ENCODE measurements around the gene NCKAP5. TPM values are rescaled to one million over a fixed set of nuclear protein-coding genes. Genes with fewer than 3 reads are reported as not detected.

The NCKAP5 gene
- total RNA-seq, 1 experiment from 2014 or later: not detected

GRCh38 chr2:133483181-133483580, 85.1 kb downstream of the NCKAP5 start:
- CTCF ChIA-PET: no interaction called here
- no peak overlapping the region for H3K4me3 ChIP-seq

GRCh38 chr2:133480707-133481429, 87.4 kb downstream of the NCKAP5 start:
- no peaks in the 10 kb centered on the region for H3K9me2 ChIP-seq (ENCODE audit: insufficient read depth)
- no peaks in the 10 kb centered on the region for H3K4me1 ChIP-seq (replicated peaks; ENCODE audit: insufficient read depth)
- TF ChIP-seq CTCF (conservative IDR thresholded peaks at IDR 0.05): no peak
- no peak for TF ChIP-seq EZH2 (IDR thresholded peaks at IDR 0.05; ENCODE audit: low read depth)
- no peak overlapping the region for H3K27ac ChIP-seq
- no peaks in the 10 kb centered on the region for H3K9me3 ChIP-seq (ENCODE audit: insufficient read depth, low read depth)
- H4K20me1 ChIP-seq (ENCODE audit: insufficient read depth): no peaks in the 10 kb centered on the region
- H3K79me2 ChIP-seq (ENCODE audit: low read depth): no peaks in the 10 kb centered on the region
- H3K36me3 ChIP-seq (ENCODE audit: low read depth): no peaks in the 10 kb centered on the region
- ChIA-PET POLR2A (ENCODE audit: unreplicated experiment) (no interaction called here), CTCF (no interaction called here)
- no peak for DNase-seq
- no peak overlapping the region for H3K4me3 ChIP-seq
- intact Hi-C loops (cut with micrococcal nuclease; ENCODE audit: unreplicated experiment): no loop called here
- no peaks in the 10 kb centered on the region for H3F3A ChIP-seq (ENCODE audit: insufficient read depth, low read depth)
- H2AFZ ChIP-seq: no peak overlapping the region
- H3K27me3 ChIP-seq (ENCODE audit: insufficient read depth, low read depth): peaks cover 15% of the 10 kb centered on the region
- no TSS peak for BruUV-seq (replicated peaks)
- H3K4me2 ChIP-seq: no peak overlapping the region

More at GRCh38 chr2:133483181-133483580, 85.1 kb downstream of the NCKAP5 start:
- H3K27ac ChIP-seq: no peak overlapping the region
- no peaks in the 10 kb centered on the region for H3K36me3 ChIP-seq (ENCODE audit: low read depth)
- intact Hi-C loops (cut with micrococcal nuclease; ENCODE audit: unreplicated experiment): no loop called here
- H3K4me2 ChIP-seq: no peak overlapping the region
- H3K79me2 ChIP-seq (ENCODE audit: low read depth): no peaks in the 10 kb centered on the region
- H2AFZ ChIP-seq: no peak overlapping the region
- no TSS peak for BruUV-seq (replicated peaks)
- no peaks in the 10 kb centered on the region for H3K9me3 ChIP-seq (ENCODE audit: insufficient read depth, low read depth)
- no peaks in the 10 kb centered on the region for H3K4me1 ChIP-seq (replicated peaks; ENCODE audit: insufficient read depth)
- DNase-seq: no peak
- POLR2A ChIA-PET (ENCODE audit: unreplicated experiment): no interaction called here
- H3F3A ChIP-seq (ENCODE audit: insufficient read depth, low read depth): no peaks in the 10 kb centered on the region
- TF ChIP-seq EZH2 (IDR thresholded peaks at IDR 0.05; ENCODE audit: low read depth): no peak
- TF ChIP-seq CTCF (conservative IDR thresholded peaks at IDR 0.05): no peak
- H3K27me3 ChIP-seq (ENCODE audit: insufficient read depth, low read depth): peaks cover 18% of the 10 kb centered on the region
- no peaks in the 10 kb centered on the region for H4K20me1 ChIP-seq (ENCODE audit: insufficient read depth)
- H3K9me2 ChIP-seq (ENCODE audit: insufficient read depth): no peaks in the 10 kb centered on the region

GRCh38 chr2:133477616-133477990, 90.7 kb downstream of the NCKAP5 start:
- intact Hi-C loops (cut with micrococcal nuclease; ENCODE audit: unreplicated experiment): no loop called here
- H3K79me2 ChIP-seq (ENCODE audit: low read depth): no peaks in the 10 kb centered on the region
- H3K9me2 ChIP-seq (ENCODE audit: insufficient read depth): no peaks in the 10 kb centered on the region
- no peaks in the 10 kb centered on the region for H3F3A ChIP-seq (ENCODE audit: insufficient read depth, low read depth)
- no peak overlapping the region for H3K27ac ChIP-seq
- no peaks in the 10 kb centered on the region for H3K9me3 ChIP-seq (ENCODE audit: insufficient read depth, low read depth)
- H3K4me2 ChIP-seq: no peak overlapping the region
- H3K4me1 ChIP-seq (replicated peaks; ENCODE audit: insufficient read depth): no peaks in the 10 kb centered on the region
- peaks cover 4% of the 10 kb centered on the region; the same call in 1 of the 2 replicates for H3K27me3 ChIP-seq (ENCODE audit: insufficient read depth, low read depth)
- no peak for TF ChIP-seq EZH2 (IDR thresholded peaks at IDR 0.05; ENCODE audit: low read depth)
- TF ChIP-seq CTCF (conservative IDR thresholded peaks at IDR 0.05): no peak
- ChIA-PET POLR2A (ENCODE audit: unreplicated experiment) (no interaction called here), CTCF (no interaction called here)
- no TSS peak for BruUV-seq (replicated peaks)
- DNase-seq: no peak
- no peaks in the 10 kb centered on the region for H3K36me3 ChIP-seq (ENCODE audit: low read depth)
- H2AFZ ChIP-seq: no peak overlapping the region
- H4K20me1 ChIP-seq (ENCODE audit: insufficient read depth): no peaks in the 10 kb centered on the region
- no peak overlapping the region for H3K4me3 ChIP-seq
